H1 (cell line): ENCODE data around the gene NF1. TPM values are rescaled to one million over a fixed set of nuclear protein-coding genes. Genes with fewer than 3 reads are reported as not detected.

ENCODE experiments used
- CTCF ChIA-PET: fragments of 300-600 bp; sonication (Branson Sonifier 250); formaldehyde crosslinking; loops from one replicate; lab custom pipeline; 2021; ENCODE audit not compliant: partially characterized antibody; lab: Charles Lee
- POLR2A ChIA-PET: fragments of 300-600 bp; sonication (Branson Sonifier 250); formaldehyde crosslinking; loops from one replicate; lab custom pipeline; 2021; ENCODE audit warnings: inconsistent platforms; ENCODE audit not compliant: partially characterized antibody; lab: Charles Lee
- DNase-seq, 2 experiments: peaks; one replicate each; pipeline versions ENCODE4 v3.0.0 to v3.0.0-alpha.2; 2010 to 2022; ENCODE audit warnings: low spot score in 2 of 2, low read depth in 1 of 2, mixed read lengths in 1 of 2
- FAIRE-seq: peaks from 2 replicates; lab custom pipeline; 2011; peaks lifted over from hg19 to GRCh38; lab: Jason Lieb, UNC
- H2AFZ ChIP-seq: 2 replicates; pipeline ENCODE4 v1.8.1; 2012; ENCODE audit warnings: low read length, inconsistent platforms
- H2AK5ac ChIP-seq: 2 replicates; pipeline ENCODE4 v1.6.1; 2013; ENCODE audit warnings: low read depth, low read length
- H2BK120ac ChIP-seq: replicated peaks from 2 replicates; pipeline ENCODE3; 2013; ENCODE audit warnings: low read depth, low read length, inconsistent platforms
- H2BK12ac ChIP-seq: 2 replicates; pipeline ENCODE4 v1.6.1; 2013; ENCODE audit warnings: low read depth, low read length
- H2BK15ac ChIP-seq: 2 replicates; pipeline ENCODE4 v1.6.1; 2013; ENCODE audit warnings: low read length
- H2BK20ac ChIP-seq: 2 replicates; pipeline ENCODE4 v1.6.1; 2013; ENCODE audit warnings: low read length
- H2BK5ac ChIP-seq: 2 replicates; pipeline ENCODE4 v1.6.1; 2013; ENCODE audit warnings: low read depth, low read length
- H3K14ac ChIP-seq: 2 replicates; pipeline ENCODE4 v1.6.1; 2013; ENCODE audit warnings: inconsistent platforms; ENCODE audit not compliant: insufficient read length
- H3K18ac ChIP-seq: 2 replicates; pipeline ENCODE4 v1.6.1; 2013; ENCODE audit warnings: low read length; ENCODE audit errors: extremely low read depth
- H3K23ac ChIP-seq: 2 replicates; pipeline ENCODE4 v1.6.1; 2013; ENCODE audit warnings: inconsistent platforms; ENCODE audit not compliant: insufficient read length
- H3K23me2 ChIP-seq: 2 replicates; pipeline ENCODE4 v1.6.1; 2013; ENCODE audit warnings: low read depth, low read length
- H3K27ac ChIP-seq: 2 replicates; pipeline ENCODE4 v1.6.1; 2011; ENCODE audit warnings: low read depth, low read length, inconsistent platforms
- H3K27me3 ChIP-seq, 4 experiments: replicated peaks in 1 of 4; 1 replicate in 1 of 4; 2 replicates in 3 of 4; pipeline versions ENCODE4 v1.6.1 to v1.8.1; 2011 to 2013; ENCODE audit warnings: low read length in 3 of 4, mild to moderate bottlenecking in 3 of 4, inconsistent platforms in 2 of 4, mixed read lengths in 2 of 4, moderate library complexity in 1 of 4; ENCODE audit not compliant: control insufficient read depth in 3 of 4, insufficient read depth in 3 of 4; ENCODE audit errors: extremely low read depth in 1 of 4
- H3K36me3 ChIP-seq, 4 experiments: 2 replicates each; pipeline versions ENCODE4 v1.6.1 to v1.8.1; 2011 to 2013; ENCODE audit warnings: mild to moderate bottlenecking in 4 of 4, low read length in 3 of 4, moderate library complexity in 2 of 4, control low read depth in 1 of 4, inconsistent platforms in 1 of 4; ENCODE audit not compliant: insufficient read depth in 4 of 4, control insufficient read depth in 2 of 4
- H3K4ac ChIP-seq: replicated peaks from 2 replicates; pipeline ENCODE3; 2013; ENCODE audit warnings: low read length, low read depth, mixed read lengths, inconsistent platforms; ENCODE audit not compliant: insufficient read length
- H3K4me1 ChIP-seq, 4 experiments: replicated peaks in 1 of 4; 1 replicate in 1 of 4; 2 replicates in 3 of 4; pipeline versions ENCODE4 v1.6.1 to v1.8.1; 2011 to 2013; ENCODE audit warnings: low read length in 3 of 4, inconsistent platforms in 2 of 4, mixed read lengths in 1 of 4; ENCODE audit not compliant: insufficient read depth in 4 of 4, control insufficient read depth in 3 of 4
- H3K4me2 ChIP-seq, 2 experiments: 2 replicates each; pipeline versions ENCODE4 v1.6.1 to v1.8.1; 2011 to 2013; ENCODE audit warnings: low read depth in 2 of 2, low read length in 2 of 2, control low read depth in 1 of 2, inconsistent platforms in 1 of 2, mild to moderate bottlenecking in 1 of 2; ENCODE audit not compliant: insufficient read depth in 1 of 2
- H3K4me3 ChIP-seq, 4 experiments: fragments of 200-600, 300-600 bp in 1 of 4; sonication (generic), shearing (Covaris generic), sonication (Bioruptor Twin) in 1 of 4; 2 replicates each; pipeline versions ENCODE4 v1.5.1 to v1.8.1; 2011 to 2016; ENCODE audit warnings: low read length in 4 of 4, low read depth in 3 of 4, control low read depth in 2 of 4, inconsistent platforms in 2 of 4, mild to moderate bottlenecking in 2 of 4, mixed read lengths in 1 of 4, moderate library complexity in 1 of 4; ENCODE audit not compliant: insufficient read depth in 2 of 4; ENCODE audit errors: extremely low read depth in 1 of 4
- H3K56ac ChIP-seq: replicated peaks from 2 replicates; pipeline ENCODE3; 2013; ENCODE audit warnings: low read depth, mild to moderate bottlenecking, mixed read lengths, low read length, inconsistent platforms; ENCODE audit not compliant: insufficient read length
- H3K79me1 ChIP-seq: 2 replicates; pipeline ENCODE4 v1.6.1; 2013; ENCODE audit warnings: low read depth, low read length, control low read depth
- H3K79me2 ChIP-seq, 2 experiments: 2 replicates each; pipeline versions ENCODE4 v1.6.1 to v1.8.1; 2012 to 2013; ENCODE audit warnings: low read length in 2 of 2, mild to moderate bottlenecking in 2 of 2, inconsistent platforms in 1 of 2; ENCODE audit not compliant: insufficient read depth in 2 of 2, control insufficient read depth in 1 of 2
- H3K9ac ChIP-seq, 4 experiments: replicated peaks in 1 of 4; 1 replicate in 1 of 4; 2 replicates in 3 of 4; pipeline versions ENCODE4 v1.6.1 to v1.8.1; 2011 to 2013; ENCODE audit warnings: low read depth in 3 of 4, low read length in 3 of 4, control low read depth in 2 of 4, mild to moderate bottlenecking in 2 of 4, moderate library complexity in 2 of 4, inconsistent platforms in 1 of 4; ENCODE audit errors: extremely low read depth in 1 of 4
- H3K9me3 ChIP-seq, 2 experiments: 2 replicates each; pipeline versions ENCODE4 v1.6.1 to v1.8.1; 2012 to 2013; ENCODE audit warnings: mild to moderate bottlenecking in 2 of 2, moderate library complexity in 2 of 2, control low read depth in 1 of 2, inconsistent platforms in 1 of 2, low read depth in 1 of 2, low read length in 1 of 2, mixed read lengths in 1 of 2; ENCODE audit not compliant: insufficient read depth in 2 of 2
- H4K20me1 ChIP-seq, 2 experiments: replicated peaks in 1 of 2; 2 replicates each; pipeline versions ENCODE3 to v1.8.1; 2011 to 2013; ENCODE audit warnings: inconsistent platforms in 2 of 2, low read length in 2 of 2, mild to moderate bottlenecking in 1 of 2; ENCODE audit not compliant: insufficient read depth in 2 of 2, control insufficient read depth in 1 of 2
- H4K5ac ChIP-seq: 2 replicates; pipeline ENCODE4 v1.6.1; 2013; ENCODE audit warnings: low read length, low read depth, mixed read lengths, inconsistent platforms; ENCODE audit not compliant: insufficient read length
- H4K8ac ChIP-seq: 2 replicates; pipeline ENCODE4 v1.8.0; 2013; ENCODE audit warnings: mild to moderate bottlenecking, moderate library complexity, low read length, inconsistent platforms; ENCODE audit not compliant: insufficient read depth; ENCODE audit errors: extremely low read depth
- H4K91ac ChIP-seq: replicated peaks from 2 replicates; pipeline ENCODE3; 2013; ENCODE audit warnings: low read length, mixed read lengths, inconsistent platforms; ENCODE audit not compliant: insufficient read length
- MAFK ChIP-seq: IDR thresholded peaks from 2 replicates; pipeline ENCODE4 v1.6.1; 2012; ENCODE audit warnings: low read depth, mild to moderate bottlenecking, improper control_type of control experiment, low read length
- NRF1 ChIP-seq: IDR thresholded peaks from 2 replicates; pipeline ENCODE4 v1.6.1; 2011; ENCODE audit warnings: mild to moderate bottlenecking, low read depth, low read length, improper control_type of control experiment
- WGBS, 2 experiments: shearing (Covaris generic) in 1 of 2; methylation state at CpG; one replicate each; pipeline versions ENCODE4 v1.1.6 to v1.1.7; 2013 to 2015; ENCODE audit warnings: low lambda C conversion rate in 2 of 2, mixed read lengths in 2 of 2, inconsistent platforms in 1 of 2, low coverage in 1 of 2, missing lambda C conversion rate in 1 of 2; ENCODE audit not compliant: insufficient replicate concordance in 2 of 2, insufficient coverage in 1 of 2, insufficient read length in 1 of 2; ENCODE audit errors: extremely low coverage in 1 of 2, missing lambda C conversion rate in 1 of 2; 5-methylcytosine and 5-hydroxymethylcytosine counted together
- polyA plus RNA-seq, 7 experiments: library from polyadenylated mRNA; depleted of rRNA in 3 of 7; stranded (reverse) in 5 of 7; unstranded in 2 of 7; fragments of >200 nt in 5 of 7; fragments of 200-250 nt in 2 of 7; gene quantifications; 1 replicate in 5 of 7; 2 replicates in 1 of 7; 4 replicates in 1 of 7; pipeline versions ENCODE4 v1.2.1 to v1.2.3, GENCODE V29; 2011 to 2013; ENCODE audit warnings: missing spikeins in 2 of 7, mixed read lengths in 2 of 7
- total RNA-seq: library from RNA; stranded (reverse); fragmentation: NEBNext Ultra II Directional; extraction: Animal tissue kit (Norgen Biotek cat#: 25700); gene quantifications from 2 replicates; pipeline ENCODE4 v1.2.1, GENCODE V29; 2021

The NF1 gene
- total and polyA plus RNA-seq, 2 of the 8 experiments (the other 6 are each of a cell fraction or from before 2014, with no cell fraction given): 19.3 to 29.6 TPM

- no peak overlapping the region for H4K91ac ChIP-seq
- no peak overlapping the region for H3K9ac ChIP-seq
- H3K9me3 ChIP-seq: no peaks in the 10 kb centered on the region
- no peak overlapping the region for H4K5ac ChIP-seq
- 93% methylated on average over 1 of the region's 1 CpG; no CpG with 5 or more reads in 1 of the 2 experiments for WGBS, 2 experiments
- H3K4me2 ChIP-seq: no peak overlapping the region
- no peak overlapping the region for H3K4me3 ChIP-seq
- no peak overlapping the region for H2AFZ ChIP-seq
- H2BK5ac ChIP-seq: no peak overlapping the region
- H3K23ac ChIP-seq: no peak overlapping the region
- H3K36me3 ChIP-seq: no peaks in the 10 kb centered on the region
- H2AK5ac ChIP-seq: no peak overlapping the region
- H3K79me1 ChIP-seq: no peaks in the 10 kb centered on the region
- H3K4ac ChIP-seq: no peak overlapping the region
- no peak overlapping the region for H2BK20ac ChIP-seq
- H2BK120ac ChIP-seq: no peak overlapping the region
- no peak overlapping the region for H3K56ac ChIP-seq
- H4K20me1 ChIP-seq: no peaks in the 10 kb centered on the region
- H3K27ac ChIP-seq: no peak overlapping the region
- no peaks in the 10 kb centered on the region for H3K27me3 ChIP-seq
- no peaks in the 10 kb centered on the region; the same call in 1 of the 2 replicates for H3K23me2 ChIP-seq
- ChIA-PET POLR2A (no interaction called here), CTCF (interaction anchor here (0.6 kb wide), 1 partner anchor 12 kb away, joined by 6 read pairs; no protein-coding TSS in a partner anchor)
- H3K79me2 ChIP-seq: no peaks in the 10 kb centered on the region
- H3K4me1 ChIP-seq: no peaks in the 10 kb centered on the region
- FAIRE-seq (no peak), DNase-seq (no peak)
- H3K18ac ChIP-seq: no peak overlapping the region
- no peak overlapping the region for H2BK15ac ChIP-seq
- H4K8ac ChIP-seq: no peak overlapping the region
- no peak overlapping the region for H2BK12ac ChIP-seq
- no peak overlapping the region for H3K14ac ChIP-seq
- no peak for TF ChIP-seq NRF1
- TF ChIP-seq MAFK: no peak
Measured at GRCh38 chr17:31252741-31253140, 158.0 kb downstream of the NF1 start.
